Measurements from ENCODE around the gene COL4A4. TPM values are rescaled to one million over a fixed set of nuclear protein-coding genes. Genes with fewer than 3 reads are reported as not detected.

The COL4A4 gene
- total RNA-seq, 1 experiment from 2014 or later, result 0.42 TPM

Other genes with a start within 250 kb of the COL4A4 start
- 0.07 and 0.67 TPM in 2 replicates for gene COL4A3, start 419 bp upstream of the COL4A4 start, total RNA-seq (2014; rRNA removed; shearing (Covaris generic))
- 90.7 and 104 TPM in 2 replicates for gene MFF, start 161.0 kb upstream of the COL4A4 start, total RNA-seq (2014; rRNA removed; shearing (Covaris generic))
- not detected in 2 replicates for gene TM4SF20, start 215.1 kb upstream of the COL4A4 start, total RNA-seq (2014; rRNA removed; shearing (Covaris generic))
- gene SCYGR1, start 223.7 kb upstream of the COL4A4 start, total RNA-seq (2014; rRNA removed; shearing (Covaris generic)), result not detected in 2 replicates